ENCODE data around the gene FGF8.
"Not testable (repeated sequence)": the region's sequence is repeated elsewhere in the genome, so short reads cannot be mapped to it uniquely, and the experiment has no call there.

Gene FGF8, protein sequence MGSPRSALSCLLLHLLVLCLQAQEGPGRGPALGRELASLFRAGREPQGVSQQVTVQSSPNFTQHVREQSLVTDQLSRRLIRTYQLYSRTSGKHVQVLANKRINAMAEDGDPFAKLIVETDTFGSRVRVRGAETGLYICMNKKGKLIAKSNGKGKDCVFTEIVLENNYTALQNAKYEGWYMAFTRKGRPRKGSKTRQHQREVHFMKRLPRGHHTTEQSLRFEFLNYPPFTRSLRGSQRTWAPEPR

GRCh38 chr10:101775273-101776160, at the start of gene FGF8:
TSS of gene FGF8 (minus strand) at chr10:101776114. CDS start at chr10:101775900, 214 bp downstream.
- no peak for DNase-seq (ENCODE audit: low spot score)

GRCh38 chr10:101824736-101825135, 48.8 kb upstream of the FGF8 start:
- DNase-seq (ENCODE audit: low spot score): no peak

DNA sequence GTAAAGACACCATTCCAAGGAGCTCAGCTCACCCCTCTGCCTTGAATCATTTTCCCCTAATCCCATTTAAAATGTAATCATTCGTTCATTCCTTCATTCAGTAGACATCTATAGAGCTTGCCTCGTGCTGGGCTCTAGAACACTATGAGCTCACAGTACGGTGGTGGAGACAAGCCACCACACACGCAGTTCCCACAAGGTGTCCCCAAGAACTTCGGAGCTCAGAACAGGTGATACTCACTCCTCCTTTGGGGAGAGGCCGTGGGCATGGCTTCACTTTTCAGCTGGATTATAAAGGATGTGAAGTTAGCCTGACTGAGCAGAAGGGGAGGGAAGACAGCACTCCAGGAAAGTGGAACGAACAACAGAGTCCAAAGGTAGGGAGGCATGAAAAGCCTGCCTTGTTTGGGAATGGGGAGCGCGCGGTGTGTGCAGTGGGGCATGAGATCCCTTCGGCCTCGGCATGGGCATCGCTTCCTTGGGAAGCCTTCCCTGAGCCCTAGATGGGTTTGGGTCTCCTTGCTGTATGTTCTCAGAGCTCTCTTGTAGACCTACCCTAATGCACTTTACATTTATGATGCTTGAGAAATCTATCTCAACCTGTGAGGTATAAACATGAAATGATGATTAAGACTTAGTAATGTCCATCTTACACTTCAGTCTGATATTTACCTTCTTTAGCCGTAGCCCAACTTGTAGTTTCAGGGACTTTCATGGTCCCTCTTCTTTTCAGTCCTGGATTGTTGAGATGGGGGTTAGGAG, 43.1 kb upstream of the FGF8 start:
- DNase-seq (ENCODE audit: low spot score): no peak

- DNase-seq (ENCODE audit: low spot score): peak; percentile 99
Observed at GRCh38 chr10:101818119-101818871, 42.4 kb upstream of the FGF8 start, which contains the start of gene OGA. TSS of gene OGA (minus strand) at chr10:101818444. CDS start at chr10:101818022, 422 bp downstream.

- DNase-seq (ENCODE audit: low spot score): peak; percentile 89
Observed at GRCh38 chr10:101817337-101818118, 41.6 kb upstream of the FGF8 start.

DNA sequence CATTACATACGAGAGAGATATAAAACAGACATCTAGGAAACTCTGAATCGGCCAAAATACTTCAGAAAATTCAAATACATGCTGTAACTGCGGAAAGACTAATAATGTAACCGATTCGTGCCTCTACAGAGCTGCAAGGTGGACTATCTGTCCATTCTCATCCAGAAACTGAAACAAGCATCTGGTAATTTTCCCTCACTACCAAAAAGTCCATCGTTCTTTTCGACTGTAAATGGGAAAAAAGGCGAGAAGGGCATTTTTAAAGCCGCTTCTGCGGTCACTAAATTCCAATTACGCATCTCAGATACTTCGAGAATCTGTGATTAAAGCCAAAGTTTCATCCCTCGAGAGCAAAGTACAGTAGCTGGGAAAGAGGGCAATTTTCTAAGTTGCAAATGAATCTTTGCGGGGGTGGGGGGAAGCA, 41.0 kb upstream of the FGF8 start:
- no peak for DNase-seq (ENCODE audit: low spot score)

DNA sequence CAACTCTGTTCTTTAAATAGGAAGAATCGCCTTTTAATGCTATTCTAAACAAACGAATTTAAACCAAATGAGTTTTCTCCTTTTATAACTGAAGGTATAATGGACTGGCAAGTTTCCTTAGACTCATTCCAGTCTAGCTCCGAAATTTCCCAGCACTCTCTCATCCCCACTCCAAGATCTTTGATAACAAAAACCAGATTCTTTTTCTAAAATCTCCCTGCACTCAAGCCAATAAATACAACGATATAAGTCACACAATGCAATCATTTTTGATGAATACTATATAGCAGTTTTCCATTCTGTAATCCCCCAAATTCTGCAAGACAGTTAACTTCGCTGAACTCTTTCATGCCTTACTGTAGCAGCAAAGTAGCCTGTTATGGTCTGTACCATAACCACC, 40.5 kb upstream of the FGF8 start:
- DNase-seq (ENCODE audit: low spot score): no peak

- no peak for DNase-seq (ENCODE audit: low spot score)
Observed at GRCh38 chr10:101814466-101815071, 38.7 kb upstream of the FGF8 start.

DNA sequence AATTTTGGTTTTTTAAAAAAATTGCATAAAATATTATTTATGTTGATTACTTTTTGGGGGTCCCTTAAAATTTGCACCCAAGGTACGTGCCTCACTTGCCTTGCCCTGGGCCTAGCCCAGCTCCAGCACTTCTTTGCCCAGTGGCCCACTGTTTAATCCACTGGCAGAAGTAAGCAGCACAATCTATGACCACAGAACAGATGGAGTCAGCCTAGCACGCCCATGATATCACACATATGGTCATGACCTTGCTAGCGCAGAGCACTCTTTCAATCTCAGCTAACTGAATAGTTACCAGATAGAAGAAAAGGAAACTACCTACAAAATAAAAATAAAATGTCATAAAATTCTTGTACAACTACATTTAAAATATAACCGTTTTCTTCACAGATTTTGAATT, 36.7 kb upstream of the FGF8 start:
- no peak for DNase-seq (ENCODE audit: low spot score)

DNA sequence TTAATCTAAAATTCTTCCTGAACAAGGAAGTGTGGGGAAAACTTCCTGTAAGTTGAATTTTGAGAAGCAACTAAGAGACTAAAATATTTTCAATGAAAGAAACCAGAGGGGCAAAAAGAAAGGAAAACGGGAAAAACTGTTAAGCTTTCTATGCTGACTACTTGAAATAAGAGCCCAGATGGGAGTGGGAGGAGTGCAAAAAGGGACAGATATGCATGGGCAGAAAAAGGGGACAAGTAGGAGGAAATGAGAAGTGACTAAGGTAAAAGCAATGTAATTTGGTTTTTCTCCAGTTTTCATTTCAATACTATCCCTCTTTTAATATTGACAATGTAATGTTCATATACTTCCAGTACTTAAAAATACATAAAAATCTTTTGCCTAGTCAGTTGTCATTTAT, 31.2 kb upstream of the FGF8 start:
- DNase-seq (ENCODE audit: low spot score): no peak

DNA sequence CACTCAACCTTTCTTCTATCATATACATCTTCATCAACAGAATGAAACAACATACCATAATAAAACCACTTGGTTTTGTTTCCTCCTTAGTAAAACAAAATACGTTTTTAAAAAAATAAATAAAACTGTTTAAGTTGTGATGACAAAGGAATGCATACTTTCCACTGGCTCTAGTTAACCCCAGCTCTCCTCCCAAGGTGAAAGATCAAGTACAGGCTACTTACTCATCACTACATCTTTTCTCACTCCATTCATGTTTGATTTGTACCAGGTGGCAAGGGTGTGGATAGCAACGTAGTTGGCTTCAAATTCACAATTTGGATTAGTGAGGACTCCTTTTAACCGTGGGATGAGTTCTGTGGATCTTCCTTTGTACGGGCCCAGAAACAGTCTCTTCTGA, 27.6 kb upstream of the FGF8 start:
- DNase-seq (ENCODE audit: low spot score): no peak

- no peak for DNase-seq (ENCODE audit: low spot score)
Observed at GRCh38 chr10:101797403-101798059, 21.6 kb upstream of the FGF8 start.

- no peak for DNase-seq (ENCODE audit: low spot score)
Observed at GRCh38 chr10:101793526-101793925, 17.6 kb upstream of the FGF8 start.

GRCh38 chr10:101789686-101790085, 13.8 kb upstream of the FGF8 start:
- DNase-seq (ENCODE audit: low spot score): no peak

GRCh38 chr10:101789231-101789630, 13.3 kb upstream of the FGF8 start:
- DNase-seq (ENCODE audit: low spot score): not testable (repeated sequence)

- DNase-seq (ENCODE audit: low spot score): no peak
Observed at GRCh38 chr10:101785801-101786200, 9.9 kb upstream of the FGF8 start.

- no peak for DNase-seq (ENCODE audit: low spot score)
Observed at GRCh38 chr10:101784558-101784957, 8.6 kb upstream of the FGF8 start.

DNA sequence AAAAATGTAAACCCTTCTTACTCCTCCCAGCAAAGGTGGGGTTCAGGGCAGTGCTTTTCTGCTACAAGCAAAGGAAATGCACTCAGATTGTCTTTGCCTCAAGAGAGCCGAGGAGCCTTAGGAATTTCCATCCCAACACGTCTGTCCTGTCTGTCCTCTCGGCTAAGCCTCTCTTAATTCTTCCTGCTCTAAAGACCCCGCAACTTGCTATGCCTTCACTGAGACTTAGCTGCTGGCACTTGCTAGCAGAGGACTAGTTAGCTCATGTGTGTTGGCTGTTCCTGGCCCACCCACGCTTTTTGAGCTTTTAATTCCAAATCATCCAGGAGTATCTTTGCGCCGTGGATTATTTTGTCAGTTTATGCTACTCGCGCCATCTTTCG, 7.8 kb upstream of the FGF8 start:
- no peak for DNase-seq (ENCODE audit: low spot score)

- DNase-seq (ENCODE audit: low spot score): peak; percentile 94
Observed at GRCh38 chr10:101782811-101783735, 7.2 kb upstream of the FGF8 start, which contains the start of gene NPM3. TSS of gene NPM3 (minus strand) at chr10:101783446. CDS start at chr10:101783390, 56 bp downstream.

Measured in AG08395 (cell line).